SK-N-SH treated with all-trans-retinoic acid at 6 μM for 48 hours (cell line): ENCODE measurements around the gene CHST13.

Source experiments
- ATAC-seq: fragments of 200-7000 bp; cut with Tn5 transposase; 3 replicates; pipeline ENCODE4 v1.9.1; 2020; ENCODE audit warnings: mild to moderate bottlenecking, moderate library complexity
- ARNTL ChIP-seq: fragments of 450-650 bp; formaldehyde crosslinking; IDR thresholded peaks from 2 replicates; pipeline ENCODE4 v1.5.0; 2020; ENCODE audit warnings: low read depth, mild to moderate bottlenecking, moderate library complexity, borderline replicate concordance
- CSDC2 ChIP-seq: fragments of 250-450 bp; sonication (Bioruptor Pico); IDR thresholded peaks from 2 replicates; pipeline ENCODE4 v1.5.0; 2020; ENCODE audit warnings: mild to moderate bottlenecking, moderate library complexity
- ESRRG ChIP-seq: fragments of 250-450 bp; sonication (Bioruptor Pico); IDR thresholded peaks from 2 replicates; pipeline ENCODE4 v1.6.1; 2021; ENCODE audit warnings: mild to moderate bottlenecking
- GLIS3 ChIP-seq: fragments of 250-450 bp; sonication (Bioruptor Pico); IDR thresholded peaks from 2 replicates; pipeline ENCODE4 v1.5.0; 2020; ENCODE audit warnings: mild to moderate bottlenecking, moderate library complexity
- ISL1 ChIP-seq: fragments of 250-450 bp; sonication (Bioruptor Pico); IDR thresholded peaks from 2 replicates; pipeline ENCODE4 v2.1.2; 2022; ENCODE audit warnings: mild to moderate bottlenecking, moderate library complexity
- OSR1 ChIP-seq: fragments of 250-450 bp; sonication (Bioruptor Pico); IDR thresholded peaks from 2 replicates; pipeline ENCODE4 v1.8.0; 2022; ENCODE audit warnings: moderate library complexity, mild to moderate bottlenecking, inconsistent platforms
- PPARA ChIP-seq: fragments of 250-450 bp; sonication (Bioruptor Pico); IDR thresholded peaks from 2 replicates; pipeline ENCODE4 v1.5.0; 2020; ENCODE audit warnings: mild to moderate bottlenecking, borderline replicate concordance
- RARB ChIP-seq: fragments of 250-450 bp; sonication (Bioruptor Pico); IDR thresholded peaks from 2 replicates; pipeline ENCODE4 v1.8.0; 2021; ENCODE audit warnings: mild to moderate bottlenecking, moderate library complexity
- SNAI2 ChIP-seq: fragments of 250-450 bp; sonication (Bioruptor Pico); IDR thresholded peaks from 2 replicates; pipeline ENCODE4 v1.5.0; 2020; ENCODE audit warnings: mild to moderate bottlenecking, moderate library complexity
- TCF4 ChIP-seq: fragments of 250-450 bp; sonication (Bioruptor Pico); IDR thresholded peaks from 2 replicates; pipeline ENCODE4 v1.8.0; 2021; ENCODE audit warnings: mild to moderate bottlenecking, moderate library complexity, borderline replicate concordance
- TOX ChIP-seq: fragments of 250-450 bp; sonication (Bioruptor Pico); IDR thresholded peaks from 2 replicates; pipeline ENCODE4 v1.8.0; 2021; ENCODE audit warnings: mild to moderate bottlenecking, moderate library complexity, borderline replicate concordance
- ZFP3 ChIP-seq: fragments of 250-450 bp; sonication (Bioruptor Pico); IDR thresholded peaks from 2 replicates; pipeline ENCODE4 v1.5.0; 2020; ENCODE audit warnings: mild to moderate bottlenecking, moderate library complexity
- ZFP30 ChIP-seq: fragments of 450-650 bp; formaldehyde crosslinking; IDR thresholded peaks from 2 replicates; pipeline ENCODE4 v1.5.0; 2022; ENCODE audit warnings: mild to moderate bottlenecking, moderate library complexity
- ZNF565 ChIP-seq: fragments of 450-650 bp; formaldehyde crosslinking; conservative IDR thresholded peaks from 2 replicates; pipeline ENCODE4 v1.5.0; 2020; ENCODE audit warnings: low read depth, mild to moderate bottlenecking, moderate library complexity
- ZNF70 ChIP-seq: fragments of 450-650 bp; formaldehyde crosslinking; IDR thresholded peaks from 2 replicates; pipeline ENCODE4 v1.5.0; 2020; ENCODE audit warnings: mild to moderate bottlenecking, moderate library complexity
- ZNF8 ChIP-seq: fragments of 450-650 bp; formaldehyde crosslinking; IDR thresholded peaks from 2 replicates; pipeline ENCODE4 v1.5.0; 2020; ENCODE audit warnings: mild to moderate bottlenecking, moderate library complexity
- TF ChIP-seq, protein P1 (sequence below): fragments of 250-450 bp; sonication (Bioruptor Pico); IDR thresholded peaks from 2 replicates; pipeline ENCODE4 v1.5.1; 2021; ENCODE audit warnings: mild to moderate bottlenecking, moderate library complexity
- TF ChIP-seq, protein P2 (sequence below): fragments of 250-450 bp; sonication (Bioruptor Pico); IDR thresholded peaks from 2 replicates; pipeline ENCODE4 v1.5.1; 2020; ENCODE audit warnings: low read depth, mild to moderate bottlenecking, moderate library complexity
- TF ChIP-seq, protein P3 (sequence below): fragments of 250-450 bp; sonication (Bioruptor Pico); IDR thresholded peaks from 2 replicates; pipeline ENCODE4 v1.8.0; 2021; ENCODE audit warnings: low read depth, mild to moderate bottlenecking, moderate library complexity, borderline replicate concordance
- TF ChIP-seq, protein P4 (sequence below): fragments of 250-450 bp; sonication (Bioruptor Pico); IDR thresholded peaks from 2 replicates; pipeline ENCODE4 v1.8.0; 2020; ENCODE audit warnings: mild to moderate bottlenecking, moderate library complexity, borderline replicate concordance

The CHST13 gene

DNA sequence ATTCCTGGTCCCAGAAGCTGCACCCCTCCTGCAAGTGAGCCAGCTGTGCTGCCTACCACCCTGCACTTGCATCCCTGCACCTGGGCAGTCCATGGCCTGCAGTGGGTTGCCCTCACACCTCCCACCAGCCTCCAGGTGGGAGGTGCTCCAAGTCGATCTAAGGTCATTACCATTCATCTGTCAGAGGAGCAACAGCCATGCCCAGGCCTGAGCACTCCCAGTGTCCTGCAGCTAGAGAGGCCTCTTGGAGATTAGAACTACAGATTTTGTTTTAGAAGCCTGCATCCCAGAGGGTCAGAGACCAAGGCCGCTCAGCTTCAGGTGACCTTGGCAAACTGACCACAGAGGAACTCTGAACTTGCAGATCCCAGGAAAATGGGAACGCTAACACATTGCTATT, 39.3 kb upstream of the CHST13 start:
- ATAC-seq, result no peak
- TF ChIP-seq, protein P1, sequence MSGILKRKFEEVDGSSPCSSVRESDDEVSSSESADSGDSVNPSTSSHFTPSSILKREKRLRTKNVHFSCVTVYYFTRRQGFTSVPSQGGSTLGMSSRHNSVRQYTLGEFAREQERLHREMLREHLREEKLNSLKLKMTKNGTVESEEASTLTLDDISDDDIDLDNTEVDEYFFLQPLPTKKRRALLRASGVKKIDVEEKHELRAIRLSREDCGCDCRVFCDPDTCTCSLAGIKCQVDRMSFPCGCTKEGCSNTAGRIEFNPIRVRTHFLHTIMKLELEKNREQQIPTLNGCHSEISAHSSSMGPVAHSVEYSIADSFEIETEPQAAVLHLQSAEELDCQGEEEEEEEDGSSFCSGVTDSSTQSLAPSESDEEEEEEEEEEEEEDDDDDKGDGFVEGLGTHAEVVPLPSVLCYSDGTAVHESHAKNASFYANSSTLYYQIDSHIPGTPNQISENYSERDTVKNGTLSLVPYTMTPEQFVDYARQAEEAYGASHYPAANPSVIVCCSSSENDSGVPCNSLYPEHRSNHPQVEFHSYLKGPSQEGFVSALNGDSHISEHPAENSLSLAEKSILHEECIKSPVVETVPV, result no peak

DNA sequence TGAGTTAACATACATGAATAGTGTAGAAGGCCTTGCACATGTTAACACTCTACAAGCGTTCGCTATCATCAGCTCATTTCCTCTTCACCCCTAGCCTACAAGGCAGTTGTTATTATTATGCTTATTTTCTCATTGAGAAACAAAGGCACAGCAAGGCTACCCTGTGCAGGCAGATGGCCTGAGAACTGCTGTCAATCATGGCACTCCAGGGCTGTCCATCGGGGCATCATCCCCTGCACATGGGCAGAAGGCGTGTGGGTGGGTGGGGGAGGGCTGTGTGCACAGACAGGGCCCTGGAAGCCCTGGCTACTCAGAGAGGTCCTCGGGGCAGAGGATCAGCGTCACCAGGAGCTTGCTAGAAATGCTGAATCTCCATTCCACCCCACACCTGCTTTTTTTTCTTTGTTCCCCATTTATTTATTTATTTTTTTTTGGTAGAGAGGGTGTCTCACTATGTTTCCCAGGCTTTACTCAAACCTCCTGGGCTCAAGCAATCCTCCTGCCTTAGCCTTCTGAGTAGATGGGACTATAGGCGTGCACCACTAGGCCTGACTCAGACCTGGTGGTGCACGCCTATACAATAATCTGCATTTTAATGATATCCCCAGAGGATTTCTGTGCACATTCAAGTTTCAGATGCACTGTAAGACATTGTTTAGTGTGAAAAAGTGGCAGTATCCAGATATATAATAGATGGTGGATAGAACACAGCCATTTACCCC, 38.6 kb upstream of the CHST13 start:
- no peak for ATAC-seq
- TF ChIP-seq TOX (CRISPR knock-in tag), result no peak
- TF ChIP-seq RARB, result no peak
- TF ChIP-seq, protein P2, sequence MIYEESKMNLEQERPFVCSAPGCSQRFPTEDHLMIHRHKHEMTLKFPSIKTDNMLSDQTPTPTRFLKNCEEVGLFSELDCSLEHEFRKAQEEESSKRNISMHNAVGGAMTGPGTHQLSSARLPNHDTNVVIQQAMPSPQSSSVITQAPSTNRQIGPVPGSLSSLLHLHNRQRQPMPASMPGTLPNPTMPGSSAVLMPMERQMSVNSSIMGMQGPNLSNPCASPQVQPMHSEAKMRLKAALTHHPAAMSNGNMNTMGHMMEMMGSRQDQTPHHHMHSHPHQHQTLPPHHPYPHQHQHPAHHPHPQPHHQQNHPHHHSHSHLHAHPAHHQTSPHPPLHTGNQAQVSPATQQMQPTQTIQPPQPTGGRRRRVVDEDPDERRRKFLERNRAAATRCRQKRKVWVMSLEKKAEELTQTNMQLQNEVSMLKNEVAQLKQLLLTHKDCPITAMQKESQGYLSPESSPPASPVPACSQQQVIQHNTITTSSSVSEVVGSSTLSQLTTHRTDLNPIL, result no peak
- TF ChIP-seq OSR1, result no peak
- no peak for TF ChIP-seq ZNF70 (CRISPR knock-in tag)
- TF ChIP-seq ZNF565 (CRISPR knock-in tag), result no peak

DNA sequence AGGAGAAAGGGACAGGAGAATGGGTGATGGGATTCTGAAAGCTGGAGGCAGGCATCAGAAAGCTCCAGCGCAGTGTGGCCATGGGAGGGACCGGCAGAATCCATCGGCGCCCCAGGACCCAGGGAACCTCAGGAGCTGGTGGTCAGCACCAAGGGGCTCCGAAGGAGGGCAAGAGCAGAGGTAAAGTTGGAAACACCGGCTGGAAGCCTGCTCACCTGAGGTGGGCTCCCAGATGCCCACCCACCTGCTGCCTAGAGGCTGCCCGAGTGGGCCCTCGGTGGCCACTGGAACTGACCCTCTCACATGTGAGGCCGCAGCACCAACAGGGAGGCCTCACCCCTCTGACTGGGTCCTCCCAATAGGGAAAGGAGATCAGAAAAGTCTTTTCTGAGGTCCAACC, 38.0 kb upstream of the CHST13 start:
- no peak for TF ChIP-seq PPARA (CRISPR knock-in tag)
- TF ChIP-seq ZFP30 (CRISPR knock-in tag), result no peak
- no peak for TF ChIP-seq TCF4 (CRISPR knock-in tag)
- ATAC-seq, result no peak

DNA sequence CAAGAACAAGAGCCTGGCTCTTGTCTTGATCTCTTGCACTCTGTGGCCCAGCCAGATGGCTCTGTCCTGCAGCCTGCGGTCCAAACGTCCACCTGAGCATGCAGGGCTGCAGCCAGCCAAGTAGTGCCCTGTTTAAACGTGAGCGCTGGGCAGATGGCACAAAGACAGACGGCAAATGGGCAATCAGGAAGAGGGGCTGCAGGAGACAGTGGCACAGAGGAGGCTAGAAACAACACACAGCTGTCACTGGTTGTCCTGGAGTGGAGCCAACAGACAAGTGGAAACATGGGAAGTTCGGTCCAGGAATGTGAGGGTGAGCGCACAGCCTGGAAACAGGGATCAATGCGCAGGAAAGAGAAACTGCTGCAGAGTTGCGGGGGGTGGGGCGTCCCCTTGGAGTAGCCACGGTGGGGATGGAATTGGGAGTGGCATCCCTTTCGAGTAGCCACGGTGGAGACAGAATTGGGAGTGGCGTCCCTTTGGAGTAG, 37.6 kb upstream of the CHST13 start:
- TF ChIP-seq RARB, result no peak
- TF ChIP-seq CSDC2, result no peak
- no peak for ATAC-seq

DNA sequence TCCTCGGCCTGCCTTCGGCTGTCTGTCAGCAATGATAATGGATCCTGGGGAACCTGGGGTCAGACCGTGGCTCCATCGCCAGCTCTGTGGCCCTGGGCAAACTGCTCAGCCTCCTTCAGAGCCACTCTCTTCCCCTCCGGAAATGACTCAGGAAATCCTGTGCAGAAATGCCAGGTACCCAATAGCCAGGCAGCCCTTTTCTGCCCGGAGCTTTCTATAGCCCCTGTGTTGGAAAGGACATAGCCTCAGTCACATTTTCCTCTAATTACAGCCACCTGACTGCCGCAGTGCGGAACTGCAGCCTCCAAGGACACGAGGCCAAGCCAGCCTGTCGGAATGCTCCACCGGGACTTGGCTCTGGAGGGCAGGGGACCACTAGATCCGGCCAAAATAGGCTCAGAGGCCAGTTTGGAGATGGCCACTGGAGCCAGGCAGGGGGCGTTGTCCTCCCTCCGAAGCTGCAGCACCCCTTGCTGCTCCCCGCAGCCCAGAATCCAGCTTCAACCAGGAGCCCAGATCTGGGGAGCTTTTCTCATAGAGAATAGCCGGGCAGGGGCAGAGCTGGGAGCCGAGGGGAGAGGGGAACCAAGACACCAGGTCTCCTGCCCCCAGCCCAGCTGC, 36.7 kb upstream of the CHST13 start:
- TF ChIP-seq SNAI2 (CRISPR knock-in tag), result no peak
- no peak for TF ChIP-seq ZFP30 (CRISPR knock-in tag)
- no peak for TF ChIP-seq ARNTL
- TF ChIP-seq, protein P2, result no peak
- TF ChIP-seq CSDC2, result no peak
- no peak for TF ChIP-seq ISL1 (CRISPR knock-in tag)
- TF ChIP-seq TOX (CRISPR knock-in tag), result no peak
- TF ChIP-seq, protein P3, sequence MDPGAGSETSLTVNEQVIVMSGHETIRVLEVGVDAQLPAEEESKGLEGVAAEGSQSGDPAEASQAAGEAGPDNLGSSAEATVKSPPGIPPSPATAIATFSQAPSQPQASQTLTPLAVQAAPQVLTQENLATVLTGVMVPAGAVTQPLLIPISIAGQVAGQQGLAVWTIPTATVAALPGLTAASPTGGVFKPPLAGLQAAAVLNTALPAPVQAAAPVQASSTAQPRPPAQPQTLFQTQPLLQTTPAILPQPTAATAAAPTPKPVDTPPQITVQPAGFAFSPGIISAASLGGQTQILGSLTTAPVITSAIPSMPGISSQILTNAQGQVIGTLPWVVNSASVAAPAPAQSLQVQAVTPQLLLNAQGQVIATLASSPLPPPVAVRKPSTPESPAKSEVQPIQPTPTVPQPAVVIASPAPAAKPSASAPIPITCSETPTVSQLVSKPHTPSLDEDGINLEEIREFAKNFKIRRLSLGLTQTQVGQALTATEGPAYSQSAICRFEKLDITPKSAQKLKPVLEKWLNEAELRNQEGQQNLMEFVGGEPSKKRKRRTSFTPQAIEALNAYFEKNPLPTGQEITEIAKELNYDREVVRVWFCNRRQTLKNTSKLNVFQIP (CRISPR knock-in tag), result no peak
- TF ChIP-seq PPARA (CRISPR knock-in tag), result no peak
- TF ChIP-seq ZNF70 (CRISPR knock-in tag), result no peak
- TF ChIP-seq ZFP3, result no peak
- TF ChIP-seq TCF4 (CRISPR knock-in tag), result no peak
- TF ChIP-seq ZNF8 (CRISPR knock-in tag), result no peak
- ATAC-seq, result no peak

DNA sequence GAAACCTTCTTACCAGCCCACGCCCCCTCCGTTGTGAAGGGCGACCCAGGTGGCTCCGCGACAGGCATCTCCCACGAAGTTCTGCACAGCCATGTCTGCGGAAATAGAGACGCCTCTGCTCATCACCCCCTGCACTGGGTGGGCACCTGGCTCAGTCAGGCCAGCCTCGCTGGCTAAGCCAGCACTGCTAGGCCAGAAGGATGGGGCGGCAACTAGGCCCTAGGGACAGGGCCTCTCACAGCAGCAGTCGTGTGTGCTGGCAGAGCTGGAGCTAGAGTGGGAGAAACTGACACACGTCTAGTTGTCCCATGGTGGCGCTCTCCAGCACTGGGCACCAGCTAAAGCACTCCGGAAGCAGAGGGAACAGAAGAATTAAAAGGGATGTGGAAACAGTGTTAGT, 35.8 kb upstream of the CHST13 start:
- ATAC-seq, result no peak
- TF ChIP-seq ZNF8 (CRISPR knock-in tag), result no peak
- TF ChIP-seq RARB, result no peak
- no peak for TF ChIP-seq SNAI2 (CRISPR knock-in tag)
- TF ChIP-seq ESRRG (CRISPR knock-in tag), result no peak
- TF ChIP-seq, protein P3 (CRISPR knock-in tag), result no peak
- no peak for TF ChIP-seq PPARA (CRISPR knock-in tag)
- TF ChIP-seq, protein P4, sequence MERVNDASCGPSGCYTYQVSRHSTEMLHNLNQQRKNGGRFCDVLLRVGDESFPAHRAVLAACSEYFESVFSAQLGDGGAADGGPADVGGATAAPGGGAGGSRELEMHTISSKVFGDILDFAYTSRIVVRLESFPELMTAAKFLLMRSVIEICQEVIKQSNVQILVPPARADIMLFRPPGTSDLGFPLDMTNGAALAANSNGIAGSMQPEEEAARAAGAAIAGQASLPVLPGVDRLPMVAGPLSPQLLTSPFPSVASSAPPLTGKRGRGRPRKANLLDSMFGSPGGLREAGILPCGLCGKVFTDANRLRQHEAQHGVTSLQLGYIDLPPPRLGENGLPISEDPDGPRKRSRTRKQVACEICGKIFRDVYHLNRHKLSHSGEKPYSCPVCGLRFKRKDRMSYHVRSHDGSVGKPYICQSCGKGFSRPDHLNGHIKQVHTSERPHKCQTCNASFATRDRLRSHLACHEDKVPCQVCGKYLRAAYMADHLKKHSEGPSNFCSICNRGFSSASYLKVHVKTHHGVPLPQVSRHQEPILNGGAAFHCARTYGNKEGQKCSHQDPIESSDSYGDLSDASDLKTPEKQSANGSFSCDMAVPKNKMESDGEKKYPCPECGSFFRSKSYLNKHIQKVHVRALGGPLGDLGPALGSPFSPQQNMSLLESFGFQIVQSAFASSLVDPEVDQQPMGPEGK (CRISPR knock-in tag), result no peak
- TF ChIP-seq GLIS3, result no peak
